CD8-positive, alpha-beta memory T cell (primary cell): Measurements from ENCODE around the gene ENO2. TPM values are rescaled to one million over a fixed set of nuclear protein-coding genes. Genes with fewer than 3 reads are reported as not detected.
"Not testable (repeated sequence)": the region's sequence is repeated elsewhere in the genome, so short reads cannot be mapped to it uniquely, and the experiment has no call there.

Experiments used
- CTCF ChIA-PET: fragments of 350-600 bp; sonication (Branson Sonifier 250); formaldehyde crosslinking; loops from one replicate; lab custom pipeline; 2021; ENCODE audit warnings: antibody characterized with exemption; lab: Charles Lee
- POLR2A ChIA-PET: fragments of 350-600 bp; sonication (Branson Sonifier 250); formaldehyde crosslinking; loops from one replicate; lab custom pipeline; 2021; ENCODE audit warnings: antibody characterized with exemption; lab: Charles Lee
- DNase-seq, 5 donors: peaks; one replicate each; pipeline versions ENCODE4 v3.0.0 to v3.0.0-alpha.2; 2020 to 2022; ENCODE audit warnings: mixed read lengths in 1 of 5
- H3K27ac ChIP-seq: one replicate; pipeline ENCODE4 v1.7.0; 2013; ENCODE audit warnings: low read depth, mild to moderate bottlenecking, low read length, moderate library complexity
- H3K27me3 ChIP-seq: 2 replicates; pipeline ENCODE4 v1.7.0; 2013; ENCODE audit warnings: low read length, mild to moderate bottlenecking; ENCODE audit not compliant: insufficient read depth, poor library complexity, severe bottlenecking
- H3K36me3 ChIP-seq: 2 replicates; pipeline ENCODE4 v1.7.0; 2013; ENCODE audit warnings: mild to moderate bottlenecking, low read length, moderate library complexity; ENCODE audit not compliant: insufficient read depth
- H3K4me1 ChIP-seq: 2 replicates; pipeline ENCODE4 v1.7.0; 2013; ENCODE audit warnings: mild to moderate bottlenecking, low read length, moderate library complexity; ENCODE audit not compliant: insufficient read depth
- H3K4me3 ChIP-seq: 2 replicates; pipeline ENCODE4 v1.7.0; 2013; ENCODE audit warnings: mild to moderate bottlenecking, low read length
- H3K9me3 ChIP-seq: 2 replicates; pipeline ENCODE4 v1.7.0; 2013; ENCODE audit warnings: mild to moderate bottlenecking, low read length
- H3K27ac Mint-ChIP-seq, 8 donors: one replicate each; pipeline ENCODE4 v1.8.0; 2020 to 2021; ENCODE audit warnings: mixed read lengths in 8 of 8, mild to moderate bottlenecking in 6 of 8, inconsistent platforms in 3 of 8, moderate library complexity in 3 of 8
- H3K27me3 Mint-ChIP-seq, 2 donors: one replicate each; pipeline ENCODE4 v1.8.0; 2020 to 2021; ENCODE audit warnings: mixed read lengths in 2 of 2, mild to moderate bottlenecking in 1 of 2, moderate library complexity in 1 of 2
- H3K36me3 Mint-ChIP-seq, 3 donors: one replicate each; pipeline ENCODE4 v1.8.0; 2020 to 2021; ENCODE audit warnings: mixed read lengths in 3 of 3, inconsistent platforms in 1 of 3, mild to moderate bottlenecking in 1 of 3
- H3K4me1 Mint-ChIP-seq, 3 donors: one replicate each; pipeline ENCODE4 v1.8.0; 2020 to 2021; ENCODE audit warnings: mixed read lengths in 3 of 3, inconsistent platforms in 1 of 3, mild to moderate bottlenecking in 1 of 3
- H3K4me3 Mint-ChIP-seq, 7 donors: one replicate each; pipeline ENCODE4 v1.8.0; 2020 to 2021; ENCODE audit warnings: mixed read lengths in 7 of 7, mild to moderate bottlenecking in 6 of 7, moderate library complexity in 4 of 7, inconsistent platforms in 2 of 7
- H3K9me3 Mint-ChIP-seq, 5 donors: one replicate each; pipeline ENCODE4 v1.8.0; 2020 to 2022; ENCODE audit warnings: mixed read lengths in 5 of 5, mild to moderate bottlenecking in 3 of 5, moderate library complexity in 2 of 5, inconsistent platforms in 1 of 5
- polyA plus RNA-seq: library from polyadenylated mRNA; unstranded; fragments of 300-500 nt; fragmentation: Illumina TruSeq; gene quantifications from one replicate; pipeline ENCODE4 v1.2.3, GENCODE V29; 2021
- total RNA-seq, 2 experiments: library from RNA; stranded (reverse); gene quantifications; one replicate each; pipeline ENCODE4 v1.2.3, GENCODE V29; 2021

Gene ENO2
- total and polyA plus RNA-seq, 3 experiments from 2014 or later, result 36.4 to 131 (median 125) TPM

DNA sequence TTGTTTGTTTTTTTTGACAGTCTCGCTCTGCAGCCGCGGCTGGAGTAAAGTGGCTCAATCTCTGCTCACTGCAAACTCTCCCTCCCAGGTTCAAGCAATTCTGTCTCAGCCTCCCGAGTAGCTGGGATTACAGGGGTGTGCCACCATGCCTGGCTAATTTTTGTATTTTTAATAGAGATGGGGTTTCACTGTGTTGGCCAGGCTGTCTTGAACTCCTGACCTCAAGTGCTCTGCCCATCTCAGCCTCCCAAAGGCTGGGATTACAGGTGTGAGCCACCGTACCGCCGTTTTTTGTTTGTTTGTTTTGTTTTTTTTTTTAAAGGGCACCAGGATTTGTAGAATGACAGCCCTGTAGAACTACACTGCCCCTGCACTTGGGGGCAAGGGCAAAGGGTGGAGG is 25.6 kb upstream of the ENO2 start:
- DNase-seq, H3K4me3 Mint-ChIP-seq, H3K4me3 ChIP-seq, H3K36me3 ChIP-seq, H3K27me3 Mint-ChIP-seq, H3K27me3 ChIP-seq, POLR2A ChIA-PET, H3K27ac ChIP-seq, H3K9me3 Mint-ChIP-seq, CTCF ChIA-PET, H3K9me3 ChIP-seq: not testable (repeated sequence)
- peaks cover 12% of the 10 kb centered on the region for H3K4me1 ChIP-seq
- Mint-ChIP-seq H3K36me3 (peaks cover 0 to 16% (median 2%) of the 10 kb centered on the region in 3 donors), H3K27ac (peak overlapping the region in 2 of 8 donors; percentile 36 to 57), H3K4me1 (peaks cover 12 to 19% (median 12%) of the 10 kb centered on the region in 3 donors)

- H3K27me3 Mint-ChIP-seq, H3K36me3 Mint-ChIP-seq, DNase-seq, H3K4me3 ChIP-seq, POLR2A ChIA-PET, H3K27me3 ChIP-seq, H3K36me3 ChIP-seq, H3K9me3 ChIP-seq, H3K9me3 Mint-ChIP-seq: not testable (repeated sequence)
- CTCF ChIA-PET, result interaction anchor here (0.9 kb wide), 1 partner anchor 16 kb away, joined by 4 read pairs; the partner anchor contains the start of gene SPSB2
- Mint-ChIP-seq H3K27ac (peak overlapping the region in 5 of 8 donors; percentile 75 to 98 (median 93)), H3K4me3 (peak overlapping the region in 6 of 7 donors; percentile 81 to 93 (median 85)), H3K4me1 (peaks cover 12 to 19% (median 12%) of the 10 kb centered on the region in 3 donors)
- Histone ChIP-seq H3K27ac (peak overlapping the region; percentile 78), H3K4me1 (peaks cover 12% of the 10 kb centered on the region)
Observed at GRCh38 chr12:6889775-6890573, 24.4 kb upstream of the ENO2 start.

DNA sequence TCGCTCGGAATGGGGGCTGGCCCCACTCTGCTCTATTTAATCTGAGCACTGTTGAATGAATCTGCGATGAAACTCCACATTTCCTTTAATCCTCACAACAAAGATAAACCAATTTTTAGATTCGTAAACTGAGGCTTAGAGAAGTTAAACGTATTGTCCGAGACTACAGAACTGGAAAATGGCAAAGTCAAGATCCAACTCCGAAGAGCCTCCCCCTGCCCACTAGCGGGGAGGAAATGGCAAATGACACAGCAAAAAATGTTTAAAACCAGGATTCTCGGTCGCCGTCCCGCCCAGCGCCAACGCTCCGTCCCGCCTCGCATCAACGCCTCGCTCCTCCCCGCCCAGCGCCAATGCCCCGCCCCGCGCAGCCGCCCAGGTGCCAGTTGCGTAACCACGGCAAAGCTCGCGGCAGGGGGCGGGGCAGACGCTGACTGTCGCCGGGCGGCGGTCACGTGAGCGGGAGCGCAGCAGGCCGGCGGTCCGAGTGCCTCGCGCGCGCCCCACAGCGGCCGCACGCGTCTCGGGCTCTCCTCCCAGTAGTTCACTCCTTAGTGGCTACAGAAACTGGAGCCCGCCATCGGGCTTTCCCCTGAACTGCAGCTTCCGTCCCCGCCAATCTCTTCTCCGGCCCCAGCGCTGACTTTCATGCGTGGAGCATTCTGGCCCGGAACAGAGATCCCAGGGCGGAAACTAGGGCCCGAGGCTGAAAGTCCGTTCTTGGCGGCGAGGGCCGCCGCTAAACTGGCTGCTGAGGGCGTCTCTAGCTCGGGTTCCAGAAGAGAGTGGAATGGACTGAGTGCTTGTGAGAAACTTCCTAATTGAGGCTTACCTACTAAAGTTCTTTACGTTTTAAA is 23.4 kb upstream of the ENO2 start:
- no peaks in the 10 kb centered on the region for H3K9me3 Mint-ChIP-seq
- peaks cover 0 to 3% of the 10 kb centered on the region in 2 donors for H3K27me3 Mint-ChIP-seq
- peaks cover 12% of the 10 kb centered on the region for H3K4me1 ChIP-seq
- ChIA-PET POLR2A (interaction anchor here (0.6 to 2.4 kb wide), 13 partner anchors 12 to 257 kb away, joined by 3 to 34 read pairs (median 5); partner anchors contain the start of genes C12orf57, CDCA3, COPS7A and ENO2), CTCF (interaction anchor here (0.6 to 2.4 kb wide), 39 partner anchors 9 to 358 kb away, joined by 3 to 135 read pairs (median 5); partner anchors contain the start of genes C12orf57, CDCA3, ENO2 and LPCAT3)
- peak; percentile 97 to 100 (median 99) for DNase-seq
- H3K27ac Mint-ChIP-seq, result peak overlapping the region; percentile 89 to 98 (median 94)
- peak overlapping the region; percentile 81 to 93 (median 84) for H3K4me3 Mint-ChIP-seq
- no peaks in the 10 kb centered on the region for H3K27me3 ChIP-seq
- H3K4me1 Mint-ChIP-seq, result peaks cover 12 to 19% (median 12%) of the 10 kb centered on the region in 3 donors
- no peaks in the 10 kb centered on the region for H3K9me3 ChIP-seq
- no peaks in the 10 kb centered on the region for H3K36me3 Mint-ChIP-seq
- peak overlapping the region; percentile 95 for H3K4me3 ChIP-seq
- peak overlapping the region; percentile 92 for H3K27ac ChIP-seq
- no peaks in the 10 kb centered on the region for H3K36me3 ChIP-seq

- Mint-ChIP-seq H3K4me3 (peak overlapping the region; percentile 81 to 93 (median 84)), H3K27ac (peak overlapping the region; percentile 89 to 98 (median 94)), H3K36me3 (no peaks in the 10 kb centered on the region), H3K27me3 (peaks cover 0 to 4% of the 10 kb centered on the region in 2 donors), H3K4me1 (peaks cover 12 to 19% (median 12%) of the 10 kb centered on the region in 3 donors), H3K9me3 (no peaks in the 10 kb centered on the region)
- Histone ChIP-seq H3K27me3 (no peaks in the 10 kb centered on the region), H3K9me3 (no peaks in the 10 kb centered on the region), H3K4me3 (peak overlapping the region; percentile 95), H3K27ac (peak overlapping the region; percentile 92), H3K4me1 (peaks cover 12% of the 10 kb centered on the region), H3K36me3 (no peaks in the 10 kb centered on the region)
- ChIA-PET POLR2A (interaction anchor here (0.6 to 2.4 kb wide), 12 partner anchors 11 to 168 kb away, joined by 3 to 34 read pairs (median 5); partner anchors contain the start of genes C12orf57, CDCA3, COPS7A and ENO2), CTCF (interaction anchor here (0.6 to 2.4 kb wide), 33 partner anchors 8 to 359 kb away, joined by 3 to 135 read pairs (median 6); partner anchors contain the start of genes C12orf57, CDCA3, ENO2 and LPCAT3)
- DNase-seq, result no peak
Observed at GRCh38 chr12:6891646-6892001, 22.8 kb upstream of the ENO2 start.

- not testable (repeated sequence) for H3K27me3 ChIP-seq, H3K36me3 Mint-ChIP-seq, DNase-seq, H3K9me3 ChIP-seq, H3K27ac ChIP-seq, H3K27me3 Mint-ChIP-seq, H3K36me3 ChIP-seq, H3K4me3 ChIP-seq, H3K9me3 Mint-ChIP-seq
- CTCF ChIA-PET, result interaction anchor here (1.8 to 2.4 kb wide), 5 partner anchors 13 to 36 kb away, joined by 5 to 135 read pairs (median 12); partner anchors contain the start of genes LRRC23, SPSB2 and TPI1
- Mint-ChIP-seq H3K4me1 (peaks cover 12 to 19% (median 12%) of the 10 kb centered on the region in 3 donors), H3K4me3 (peak overlapping the region in 5 of 7 donors; percentile 43 to 56 (median 46)), H3K27ac (peak overlapping the region in 4 of 8 donors; percentile 23 to 54 (median 37))
- POLR2A ChIA-PET, result interaction anchor here (2.0 to 2.4 kb wide), 2 partner anchors 20 to 21 kb away, joined by 13 to 34 read pairs; partner anchors contain the start of genes ENO2 and SPSB2
- H3K4me1 ChIP-seq, result peaks cover 12% of the 10 kb centered on the region
Observed at GRCh38 chr12:6892683-6893082, 21.7 kb upstream of the ENO2 start.

- CTCF ChIA-PET, result interaction anchor here (1.1 kb wide), 1 partner anchor 22 kb away, joined by 3 read pairs; the partner anchor contains the start of gene SPSB2
- Histone ChIP-seq H3K27me3 (no peaks in the 10 kb centered on the region), H3K36me3 (no peaks in the 10 kb centered on the region), H3K4me1 (peaks cover 12% of the 10 kb centered on the region), H3K27ac (no peak overlapping the region), H3K9me3 (no peaks in the 10 kb centered on the region), H3K4me3 (no peak overlapping the region)
- Mint-ChIP-seq H3K27me3 (peaks cover 0 to 4% of the 10 kb centered on the region in 2 donors), H3K9me3 (no peaks in the 10 kb centered on the region), H3K36me3 (no peaks in the 10 kb centered on the region), H3K4me1 (peaks cover 12 to 19% (median 12%) of the 10 kb centered on the region in 3 donors), H3K27ac (no peak overlapping the region), H3K4me3 (no peak overlapping the region)
- no peak for DNase-seq
- POLR2A ChIA-PET, result no interaction called here
Observed at GRCh38 chr12:6894321-6894720, 20.1 kb upstream of the ENO2 start.

GRCh38 chr12:6896846-6897435 is 17.4 kb upstream of the ENO2 start:
- H3K36me3 Mint-ChIP-seq, result no peaks in the 10 kb centered on the region
- CTCF ChIA-PET, result interaction anchor here (0.7 kb wide), 1 partner anchor 24 kb away, joined by 3 read pairs; the partner anchor contains the start of gene SPSB2
- peaks cover 0 to 4% (median 0%) of the 10 kb centered on the region in 3 donors for H3K4me1 Mint-ChIP-seq
- POLR2A ChIA-PET, result interaction anchor here (0.5 kb wide), 1 partner anchor 14 kb away, joined by 4 read pairs; no protein-coding TSS in a partner anchor
- H3K9me3 Mint-ChIP-seq, result no peaks in the 10 kb centered on the region
- DNase-seq, result no peak
- Histone ChIP-seq H3K27ac (no peak overlapping the region), H3K4me1 (no peaks in the 10 kb centered on the region), H3K36me3 (no peaks in the 10 kb centered on the region), H3K9me3 (no peaks in the 10 kb centered on the region), H3K4me3 (no peak overlapping the region), H3K27me3 (no peaks in the 10 kb centered on the region)
- H3K4me3 Mint-ChIP-seq, result no peak overlapping the region
- H3K27ac Mint-ChIP-seq, result no peak overlapping the region
- peaks cover 0 to 4% of the 10 kb centered on the region in 2 donors for H3K27me3 Mint-ChIP-seq
